H1 (cell line): ENCODE results near the gene MAPK11. TPM values are rescaled to one million over a fixed set of nuclear protein-coding genes. Genes with fewer than 3 reads are reported as not detected.
A peak's percentile ranks its signal among the peaks of the same experiment; 100 is the strongest.

Source experiments
- CTCF ChIA-PET: fragments of 300-600 bp; sonication (Branson Sonifier 250); formaldehyde crosslinking; loops from one replicate; lab custom pipeline; 2021; ENCODE audit not compliant: partially characterized antibody; lab: Charles Lee
- POLR2A ChIA-PET: fragments of 300-600 bp; sonication (Branson Sonifier 250); formaldehyde crosslinking; loops from one replicate; lab custom pipeline; 2021; ENCODE audit warnings: inconsistent platforms; ENCODE audit not compliant: partially characterized antibody; lab: Charles Lee
- DNase-seq, 2 experiments: peaks; one replicate each; pipeline versions ENCODE4 v3.0.0 to v3.0.0-alpha.2; 2010 to 2022; ENCODE audit warnings: low spot score in 2 of 2, low read depth in 1 of 2, mixed read lengths in 1 of 2
- FAIRE-seq: peaks from 2 replicates; lab custom pipeline; 2011; peaks lifted over from hg19 to GRCh38; lab: Jason Lieb, UNC
- H2AFZ ChIP-seq: 2 replicates; pipeline ENCODE4 v1.8.1; 2012; ENCODE audit warnings: low read length, inconsistent platforms
- H2AK5ac ChIP-seq: 2 replicates; pipeline ENCODE4 v1.6.1; 2013; ENCODE audit warnings: low read depth, low read length
- H2BK120ac ChIP-seq: replicated peaks from 2 replicates; pipeline ENCODE3; 2013; ENCODE audit warnings: low read depth, low read length, inconsistent platforms
- H2BK12ac ChIP-seq: 2 replicates; pipeline ENCODE4 v1.6.1; 2013; ENCODE audit warnings: low read depth, low read length
- H2BK15ac ChIP-seq: 2 replicates; pipeline ENCODE4 v1.6.1; 2013; ENCODE audit warnings: low read length
- H2BK20ac ChIP-seq: 2 replicates; pipeline ENCODE4 v1.6.1; 2013; ENCODE audit warnings: low read length
- H2BK5ac ChIP-seq: 2 replicates; pipeline ENCODE4 v1.6.1; 2013; ENCODE audit warnings: low read depth, low read length
- H3K14ac ChIP-seq: 2 replicates; pipeline ENCODE4 v1.6.1; 2013; ENCODE audit warnings: inconsistent platforms; ENCODE audit not compliant: insufficient read length
- H3K18ac ChIP-seq: 2 replicates; pipeline ENCODE4 v1.6.1; 2013; ENCODE audit warnings: low read length; ENCODE audit errors: extremely low read depth
- H3K23ac ChIP-seq: 2 replicates; pipeline ENCODE4 v1.6.1; 2013; ENCODE audit warnings: inconsistent platforms; ENCODE audit not compliant: insufficient read length
- H3K23me2 ChIP-seq: 2 replicates; pipeline ENCODE4 v1.6.1; 2013; ENCODE audit warnings: low read depth, low read length
- H3K27ac ChIP-seq: 2 replicates; pipeline ENCODE4 v1.6.1; 2011; ENCODE audit warnings: low read depth, low read length, inconsistent platforms
- H3K27me3 ChIP-seq, 4 experiments: replicated peaks in 1 of 4; 1 replicate in 1 of 4; 2 replicates in 3 of 4; pipeline versions ENCODE4 v1.6.1 to v1.8.1; 2011 to 2013; ENCODE audit warnings: low read length in 3 of 4, mild to moderate bottlenecking in 3 of 4, inconsistent platforms in 2 of 4, mixed read lengths in 2 of 4, moderate library complexity in 1 of 4; ENCODE audit not compliant: control insufficient read depth in 3 of 4, insufficient read depth in 3 of 4; ENCODE audit errors: extremely low read depth in 1 of 4
- H3K36me3 ChIP-seq, 4 experiments: 2 replicates each; pipeline versions ENCODE4 v1.6.1 to v1.8.1; 2011 to 2013; ENCODE audit warnings: mild to moderate bottlenecking in 4 of 4, low read length in 3 of 4, moderate library complexity in 2 of 4, control low read depth in 1 of 4, inconsistent platforms in 1 of 4; ENCODE audit not compliant: insufficient read depth in 4 of 4, control insufficient read depth in 2 of 4
- H3K4ac ChIP-seq: replicated peaks from 2 replicates; pipeline ENCODE3; 2013; ENCODE audit warnings: low read length, low read depth, mixed read lengths, inconsistent platforms; ENCODE audit not compliant: insufficient read length
- H3K4me1 ChIP-seq, 4 experiments: replicated peaks in 1 of 4; 1 replicate in 1 of 4; 2 replicates in 3 of 4; pipeline versions ENCODE4 v1.6.1 to v1.8.1; 2011 to 2013; ENCODE audit warnings: low read length in 3 of 4, inconsistent platforms in 2 of 4, mixed read lengths in 1 of 4; ENCODE audit not compliant: insufficient read depth in 4 of 4, control insufficient read depth in 3 of 4
- H3K4me2 ChIP-seq, 2 experiments: 2 replicates each; pipeline versions ENCODE4 v1.6.1 to v1.8.1; 2011 to 2013; ENCODE audit warnings: low read depth in 2 of 2, low read length in 2 of 2, control low read depth in 1 of 2, inconsistent platforms in 1 of 2, mild to moderate bottlenecking in 1 of 2; ENCODE audit not compliant: insufficient read depth in 1 of 2
- H3K4me3 ChIP-seq, 4 experiments: fragments of 200-600, 300-600 bp in 1 of 4; sonication (generic), shearing (Covaris generic), sonication (Bioruptor Twin) in 1 of 4; 2 replicates each; pipeline versions ENCODE4 v1.5.1 to v1.8.1; 2011 to 2016; ENCODE audit warnings: low read length in 4 of 4, low read depth in 3 of 4, control low read depth in 2 of 4, inconsistent platforms in 2 of 4, mild to moderate bottlenecking in 2 of 4, mixed read lengths in 1 of 4, moderate library complexity in 1 of 4; ENCODE audit not compliant: insufficient read depth in 2 of 4; ENCODE audit errors: extremely low read depth in 1 of 4
- H3K56ac ChIP-seq: replicated peaks from 2 replicates; pipeline ENCODE3; 2013; ENCODE audit warnings: low read depth, mild to moderate bottlenecking, mixed read lengths, low read length, inconsistent platforms; ENCODE audit not compliant: insufficient read length
- H3K79me1 ChIP-seq: 2 replicates; pipeline ENCODE4 v1.6.1; 2013; ENCODE audit warnings: low read depth, low read length, control low read depth
- H3K79me2 ChIP-seq, 2 experiments: 2 replicates each; pipeline versions ENCODE4 v1.6.1 to v1.8.1; 2012 to 2013; ENCODE audit warnings: low read length in 2 of 2, mild to moderate bottlenecking in 2 of 2, inconsistent platforms in 1 of 2; ENCODE audit not compliant: insufficient read depth in 2 of 2, control insufficient read depth in 1 of 2
- H3K9ac ChIP-seq, 4 experiments: replicated peaks in 1 of 4; 1 replicate in 1 of 4; 2 replicates in 3 of 4; pipeline versions ENCODE4 v1.6.1 to v1.8.1; 2011 to 2013; ENCODE audit warnings: low read depth in 3 of 4, low read length in 3 of 4, control low read depth in 2 of 4, mild to moderate bottlenecking in 2 of 4, moderate library complexity in 2 of 4, inconsistent platforms in 1 of 4; ENCODE audit errors: extremely low read depth in 1 of 4
- H3K9me3 ChIP-seq, 2 experiments: 2 replicates each; pipeline versions ENCODE4 v1.6.1 to v1.8.1; 2012 to 2013; ENCODE audit warnings: mild to moderate bottlenecking in 2 of 2, moderate library complexity in 2 of 2, control low read depth in 1 of 2, inconsistent platforms in 1 of 2, low read depth in 1 of 2, low read length in 1 of 2, mixed read lengths in 1 of 2; ENCODE audit not compliant: insufficient read depth in 2 of 2
- H4K20me1 ChIP-seq, 2 experiments: replicated peaks in 1 of 2; 2 replicates each; pipeline versions ENCODE3 to v1.8.1; 2011 to 2013; ENCODE audit warnings: inconsistent platforms in 2 of 2, low read length in 2 of 2, mild to moderate bottlenecking in 1 of 2; ENCODE audit not compliant: insufficient read depth in 2 of 2, control insufficient read depth in 1 of 2
- H4K5ac ChIP-seq: 2 replicates; pipeline ENCODE4 v1.6.1; 2013; ENCODE audit warnings: low read length, low read depth, mixed read lengths, inconsistent platforms; ENCODE audit not compliant: insufficient read length
- H4K8ac ChIP-seq: 2 replicates; pipeline ENCODE4 v1.8.0; 2013; ENCODE audit warnings: mild to moderate bottlenecking, moderate library complexity, low read length, inconsistent platforms; ENCODE audit not compliant: insufficient read depth; ENCODE audit errors: extremely low read depth
- H4K91ac ChIP-seq: replicated peaks from 2 replicates; pipeline ENCODE3; 2013; ENCODE audit warnings: low read length, mixed read lengths, inconsistent platforms; ENCODE audit not compliant: insufficient read length
- BRCA1 ChIP-seq: IDR thresholded peaks from 2 replicates; pipeline ENCODE4 v1.6.1; 2012; ENCODE audit warnings: low read depth, low read length, improper control_type of control experiment
- CTCF ChIP-seq, 3 experiments: IDR thresholded peaks; 1 replicate in 2 of 3; 2 replicates in 1 of 3; pipeline versions ENCODE4 v1.5.1 to v1.6.1; 2011; ENCODE audit warnings: low read length in 3 of 3, mild to moderate bottlenecking in 3 of 3, inconsistent platforms in 2 of 3, low read depth in 1 of 3, moderate library complexity in 1 of 3; ENCODE audit not compliant: insufficient read depth in 1 of 3; ENCODE audit errors: control extremely low read depth in 1 of 3
- EGR1 ChIP-seq: IDR thresholded peaks from 2 replicates; pipeline ENCODE4 v1.6.1; 2011; ENCODE audit warnings: low read depth, low read length, borderline replicate concordance
- HDAC2 ChIP-seq, 2 experiments: fragments of 300-600 bp in 1 of 2; sonication (generic) in 1 of 2; IDR thresholded peaks; 2 replicates each; pipeline ENCODE4 v1.6.1; 2011 to 2012; ENCODE audit warnings: low read depth in 2 of 2, low read length in 2 of 2, mild to moderate bottlenecking in 2 of 2, moderate library complexity in 2 of 2, borderline replicate concordance in 1 of 2, inconsistent platforms in 1 of 2
- PHF8 ChIP-seq: fragments of 200-600 bp; sonication (generic); conservative IDR thresholded peaks from 2 replicates; pipeline ENCODE4 v1.7.1; 2012; ENCODE audit warnings: low read depth, mild to moderate bottlenecking, inconsistent platforms, low read length, moderate library complexity
- RBBP5 ChIP-seq: IDR thresholded peaks from 2 replicates; pipeline ENCODE4 v1.7.1; 2012; ENCODE audit warnings: low read depth, mild to moderate bottlenecking, inconsistent platforms, low read length, moderate library complexity, borderline replicate concordance
- SP1 ChIP-seq: IDR thresholded peaks from 2 replicates; pipeline ENCODE4 v1.6.1; 2011; ENCODE audit warnings: low read depth, low read length
- USF2 ChIP-seq: IDR thresholded peaks from 2 replicates; pipeline ENCODE4 v1.6.1; 2011; ENCODE audit warnings: low read length, improper control_type of control experiment
- WGBS, 2 experiments: shearing (Covaris generic) in 1 of 2; methylation state at CpG; one replicate each; pipeline versions ENCODE4 v1.1.6 to v1.1.7; 2013 to 2015; ENCODE audit warnings: low lambda C conversion rate in 2 of 2, mixed read lengths in 2 of 2, inconsistent platforms in 1 of 2, low coverage in 1 of 2, missing lambda C conversion rate in 1 of 2; ENCODE audit not compliant: insufficient replicate concordance in 2 of 2, insufficient coverage in 1 of 2, insufficient read length in 1 of 2; ENCODE audit errors: extremely low coverage in 1 of 2, missing lambda C conversion rate in 1 of 2; 5-methylcytosine and 5-hydroxymethylcytosine counted together
- polyA plus RNA-seq, 7 experiments: library from polyadenylated mRNA; depleted of rRNA in 3 of 7; stranded (reverse) in 5 of 7; unstranded in 2 of 7; fragments of >200 nt in 5 of 7; fragments of 200-250 nt in 2 of 7; gene quantifications; 1 replicate in 5 of 7; 2 replicates in 1 of 7; 4 replicates in 1 of 7; pipeline versions ENCODE4 v1.2.1 to v1.2.3, GENCODE V29; 2011 to 2013; ENCODE audit warnings: missing spikeins in 2 of 7, mixed read lengths in 2 of 7
- total RNA-seq: library from RNA; stranded (reverse); fragmentation: NEBNext Ultra II Directional; extraction: Animal tissue kit (Norgen Biotek cat#: 25700); gene quantifications from 2 replicates; pipeline ENCODE4 v1.2.1, GENCODE V29; 2021

MAPK11 gene
- total and polyA plus RNA-seq, 2 of the 8 experiments (the other 6 are each of a cell fraction or from before 2014, with no cell fraction given): 0.70 to 1.5 TPM

GRCh38 chr22:50285568-50286229 is 15.5 kb upstream of the MAPK11 start:
- CTCF ChIA-PET: interaction anchor here (0.7 to 2.2 kb wide), 2 partner anchors 56 to 86 kb away, joined by 3 to 5 read pairs; no protein-coding TSS in a partner anchor
- FAIRE-seq: no peak
- TF ChIP-seq EGR1 (no peak), RBBP5 (no peak), PHF8 (no peak), CTCF (IDR thresholded peaks at IDR 0.05; ENCODE audit: control extremely low read depth in 1 of 3, insufficient read depth in 1 of 3, low read depth in 1 of 3, low read length in 3 of 3) (no peak), BRCA1 (no peak), SP1 (no peak), USF2 (no peak), HDAC2 (IDR thresholded peaks at IDR 0.05; ENCODE audit: borderline replicate concordance in 1 of 2, low read depth in 2 of 2, low read length in 2 of 2) (no peak)

More at GRCh38 chr22:50285568-50286229, 15.5 kb upstream of the MAPK11 start:
- no peak overlapping the region for H3K56ac ChIP-seq
- H2AFZ ChIP-seq: no peak overlapping the region
- H2BK15ac ChIP-seq: no peak overlapping the region
- H4K20me1 ChIP-seq: peaks cover 4 to 20% of the 10 kb centered on the region in 2 experiments
- H3K4me1 ChIP-seq: peaks cover 0 to 3% (median 0%) of the 10 kb centered on the region in 4 experiments; a peak in 2 of 7 replicates
- no peak overlapping the region for H2BK120ac ChIP-seq
- no peaks in the 10 kb centered on the region for H3K23me2 ChIP-seq
- no peak overlapping the region for H4K91ac ChIP-seq
- no peak overlapping the region for H3K14ac ChIP-seq
- H3K18ac ChIP-seq: no peak overlapping the region
- H3K79me1 ChIP-seq: peaks cover under 1% of the 10 kb centered on the region; the same call in 1 of the 2 replicates
- no peak overlapping the region for H3K4me3 ChIP-seq
- no peak overlapping the region; the same call in 1 of the 2 replicates for H4K8ac ChIP-seq
- H3K9me3 ChIP-seq: no peaks in the 10 kb centered on the region; a peak in 1 of 4 replicates
- no peak overlapping the region for H3K27ac ChIP-seq
- peaks cover 20 to 79% (median 25%) of the 10 kb centered on the region in 4 experiments for H3K36me3 ChIP-seq
- peaks cover 0 to 6% of the 10 kb centered on the region in 2 experiments; a peak in 1 of 4 replicates for H3K79me2 ChIP-seq
- H2BK5ac ChIP-seq: peak overlapping the region; percentile 44; the same call in 1 of the 2 replicates
- POLR2A ChIA-PET: no interaction called here
- WGBS, 2 experiments: 96% methylated on average over 18 of the region's 34 CpGs; no CpG with 5 or more reads in 1 of the 2 experiments
- H3K4ac ChIP-seq: no peak overlapping the region
- H3K27me3 ChIP-seq: no peaks in the 10 kb centered on the region
- H3K23ac ChIP-seq: no peak overlapping the region
- no peak overlapping the region for H2BK20ac ChIP-seq
- no peak for DNase-seq
- no peak overlapping the region for H2AK5ac ChIP-seq
- no peak overlapping the region for H3K9ac ChIP-seq
- no peak overlapping the region for H4K5ac ChIP-seq
- no peak overlapping the region for H2BK12ac ChIP-seq
- no peak overlapping the region for H3K4me2 ChIP-seq
